Left lung (tissue), 10 donors: ENCODE data around the gene GHR. TPM values are rescaled to one million over a fixed set of nuclear protein-coding genes. Genes with fewer than 3 reads are reported as not detected.
A peak's percentile ranks its signal among the peaks of the same experiment; 100 is the strongest.

Experiments
- ATAC-seq: fragments of 200-7000 bp; cut with Tn5 transposase; one replicate; pipeline ENCODE4 v1.9.1; 2020; ENCODE audit warnings: moderate library complexity
- DNase-seq, 4 donors: peaks; one replicate each; pipeline ENCODE4 v3.0.0-alpha.2; 2013 to 2020
- H3K27ac ChIP-seq, 2 donors: fragments of 200-600 bp; sonication (generic) in 1 of 2; one replicate each; pipeline versions ENCODE4 v1.5.0 to v1.8.0; 2020 to 2021
- H3K27me3 ChIP-seq, 2 donors: fragments of 200-600 bp; sonication (generic) in 1 of 2; one replicate each; pipeline versions ENCODE4 v1.5.0 to v1.8.0; 2020 to 2021
- H3K36me3 ChIP-seq, 2 donors: fragments of 200-600 bp; sonication (generic) in 1 of 2; one replicate each; pipeline versions ENCODE4 v1.5.0 to v1.8.0; 2020 to 2021
- H3K4me1 ChIP-seq, 2 donors: fragments of 200-600 bp; one replicate each; pipeline ENCODE4 v1.8.0; 2021
- H3K4me3 ChIP-seq, 2 donors: fragments of 200-600 bp; sonication (generic) in 1 of 2; one replicate each; pipeline versions ENCODE4 v1.5.0 to v1.8.0; 2020 to 2021; ENCODE audit warnings: mild to moderate bottlenecking in 1 of 2
- H3K9me3 ChIP-seq, 2 donors: fragments of 200-600 bp; sonication (generic) in 1 of 2; one replicate each; pipeline versions ENCODE4 v1.5.0 to v1.8.0; 2020 to 2021
- CTCF ChIP-seq, 2 donors: fragments of 200-600 bp; sonication (generic) in 1 of 2; IDR thresholded peaks; one replicate each; pipeline versions ENCODE4 v1.5.0 to v1.8.0; 2021; ENCODE audit warnings: antibody characterized with exemption in 2 of 2
- intact Hi-C, 2 donors: fragments of 100-400 bp; cut with DNase I; formaldehyde crosslinking; loops; one replicate each; pipeline versions ENCODE4 v1.11.2 to v1.14.2; 2022
- polyA plus RNA-seq, 6 donors: library from polyadenylated mRNA; unstranded; fragments of 120-200 nt; gene quantifications; one replicate each; pipeline ENCODE4 v1.2.1, GENCODE V29; 2013; ENCODE audit not compliant: insufficient read length in 6 of 6
- total RNA-seq, 2 donors: library from RNA; stranded (reverse); fragmentation: NEBNext Ultra II Directional; extraction: Animal tissue kit (Norgen Biotek cat#: 25700); gene quantifications; one replicate each; pipeline ENCODE4 v1.2.1, GENCODE V29; 2021
- donor health status: DM: no; HTN: yes; CAD: no.
- donor health status: DM: no; HTN: no; CAD: no.

The GHR gene
- total and polyA plus RNA-seq, 8 donors, result 5.7 to 30.5 (median 26.3) TPM

GRCh38 chr5:42598311-42598710, 175.1 kb downstream of the GHR start:
- no peak overlapping the region for H3K27ac ChIP-seq
- no peak for TF ChIP-seq CTCF (IDR thresholded peaks at IDR 0.05)
- H3K9me3 ChIP-seq, result no peaks in the 10 kb centered on the region
- no peak overlapping the region for H3K4me3 ChIP-seq
- no peaks in the 10 kb centered on the region for H3K27me3 ChIP-seq
- intact Hi-C loops, result no loop called here
- DNase-seq, result no peak
- no peaks in the 10 kb centered on the region for H3K36me3 ChIP-seq
- ATAC-seq, result peak; percentile 54
- H3K4me1 ChIP-seq, result peaks cover 0 to 7% of the 10 kb centered on the region in 2 donors

- Histone ChIP-seq H3K4me3 (no peak overlapping the region), H3K9me3 (no peaks in the 10 kb centered on the region), H3K27ac (no peak overlapping the region), H3K27me3 (no peaks in the 10 kb centered on the region), H3K36me3 (no peaks in the 10 kb centered on the region), H3K4me1 (no peaks in the 10 kb centered on the region)
- ATAC-seq, result no peak
- intact Hi-C loops, result no loop called here
- DNase-seq, result no peak
- no peak for TF ChIP-seq CTCF (IDR thresholded peaks at IDR 0.05)
These were observed 175.9 kb downstream of the GHR start for GRCh38 chr5:42599106-42599505.

GRCh38 chr5:42600441-42600840, 177.2 kb downstream of the GHR start:
- intact Hi-C loops, result no loop called here
- no peak overlapping the region for H3K4me3 ChIP-seq
- no peak overlapping the region for H3K27ac ChIP-seq
- H3K4me1 ChIP-seq, result no peaks in the 10 kb centered on the region
- no peaks in the 10 kb centered on the region for H3K36me3 ChIP-seq
- H3K9me3 ChIP-seq, result no peaks in the 10 kb centered on the region
- ATAC-seq, result no peak
- TF ChIP-seq CTCF (IDR thresholded peaks at IDR 0.05), result no peak
- H3K27me3 ChIP-seq, result no peaks in the 10 kb centered on the region
- no peak for DNase-seq

- no peak for ATAC-seq
- no peak overlapping the region for H3K4me3 ChIP-seq
- no peaks in the 10 kb centered on the region for H3K27me3 ChIP-seq
- H3K27ac ChIP-seq, result no peak overlapping the region
- TF ChIP-seq CTCF (IDR thresholded peaks at IDR 0.05), result no peak
- H3K36me3 ChIP-seq, result no peaks in the 10 kb centered on the region
- no peaks in the 10 kb centered on the region for H3K9me3 ChIP-seq
- H3K4me1 ChIP-seq, result no peaks in the 10 kb centered on the region
- DNase-seq, result no peak
- intact Hi-C loops, result no loop called here
These were observed 181.0 kb downstream of the GHR start for GRCh38 chr5:42604171-42604711.

GRCh38 chr5:42605490-42605889, 182.3 kb downstream of the GHR start:
- no peak overlapping the region for H3K27ac ChIP-seq
- no peaks in the 10 kb centered on the region for H3K36me3 ChIP-seq
- intact Hi-C loops, result no loop called here
- H3K4me3 ChIP-seq, result no peak overlapping the region
- no peaks in the 10 kb centered on the region for H3K4me1 ChIP-seq
- no peaks in the 10 kb centered on the region for H3K27me3 ChIP-seq
- DNase-seq (no peak), ATAC-seq (no peak)
- no peaks in the 10 kb centered on the region for H3K9me3 ChIP-seq
- no peak for TF ChIP-seq CTCF (IDR thresholded peaks at IDR 0.05)
